Lower leg skin (tissue), 4 donors: ENCODE measurements around the gene PARPBP. TPM values are rescaled to one million over a fixed set of nuclear protein-coding genes. Genes with fewer than 3 reads are reported as not detected.
"Not testable (repeated sequence)": the region's sequence is repeated elsewhere in the genome, so short reads cannot be mapped to it uniquely, and the experiment has no call there.

ENCODE experiments used
- DNase-seq, 2 donors: peaks; one replicate each; pipeline ENCODE4 v3.0.0-alpha.2; 2019; ENCODE audit warnings: low spot score in 2 of 2
- H3K4me3 ChIP-seq: fragments of 200-600 bp; sonication (generic); 2 replicates; pipeline ENCODE4 v1.5.1; 2017; ENCODE audit warnings: mild to moderate bottlenecking, low read depth; ENCODE audit not compliant: poor library complexity, severe bottlenecking
- POLR2A ChIP-seq, 2 donors: fragments of 450-650 bp; IDR thresholded peaks; one replicate each; pipeline ENCODE4 v1.6.1; 2016 to 2017; ENCODE audit warnings: antibody characterized with exemption in 2 of 2, mild to moderate bottlenecking in 1 of 2, moderate library complexity in 1 of 2
- WGBS, 2 donors: methylation state at CpG; one replicate each; pipeline ENCODE4 v1.1.5; 2018; 5-methylcytosine and 5-hydroxymethylcytosine counted together
- intact Hi-C: fragments of 100-400 bp; cut with DNase I; formaldehyde crosslinking; loops from one replicate; pipeline ENCODE4 v1.15.0; 2023; ENCODE audit warnings: low total_unique reads
- total RNA-seq, 4 donors: library from RNA; depleted of rRNA; stranded (reverse); fragments of >200 nt; gene quantifications; one replicate each; pipeline ENCODE4 v1.1.0, GENCODE V29; 2016
- TF ChIP-seq, protein P1 (sequence below), 3 donors: fragments of 450-650 bp; IDR thresholded peaks; one replicate each; pipeline ENCODE4 v1.5.1; 2016; ENCODE audit warnings: antibody characterized with exemption in 3 of 3, mild to moderate bottlenecking in 3 of 3, moderate library complexity in 2 of 3

Gene PARPBP
- total RNA-seq, 4 donors from 2014 or later, result 1.2 to 2.0 (median 1.6) TPM

DNA sequence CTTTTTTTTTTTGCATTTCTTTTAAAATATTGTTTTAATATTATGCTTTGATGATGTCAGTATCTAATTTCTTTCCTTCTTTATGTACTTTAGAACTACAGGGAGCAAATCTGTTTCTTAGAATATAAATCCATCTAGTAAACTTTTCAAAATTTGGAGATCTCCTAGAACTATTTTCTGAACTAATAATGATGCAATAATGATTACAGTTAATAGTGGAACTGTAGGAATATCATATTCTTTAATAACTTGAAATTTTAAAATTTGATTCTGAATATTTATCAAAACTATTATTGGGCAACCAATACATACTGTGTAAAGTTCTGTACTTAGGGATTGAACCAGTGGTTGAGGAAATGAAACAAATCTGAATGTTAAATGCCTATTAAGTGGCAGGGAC lies 100.8 kb downstream of the PARPBP start:
- H3K4me3 ChIP-seq, result no peak overlapping the region
- intact Hi-C loops, result no loop called here
- no peak for DNase-seq

DNA sequence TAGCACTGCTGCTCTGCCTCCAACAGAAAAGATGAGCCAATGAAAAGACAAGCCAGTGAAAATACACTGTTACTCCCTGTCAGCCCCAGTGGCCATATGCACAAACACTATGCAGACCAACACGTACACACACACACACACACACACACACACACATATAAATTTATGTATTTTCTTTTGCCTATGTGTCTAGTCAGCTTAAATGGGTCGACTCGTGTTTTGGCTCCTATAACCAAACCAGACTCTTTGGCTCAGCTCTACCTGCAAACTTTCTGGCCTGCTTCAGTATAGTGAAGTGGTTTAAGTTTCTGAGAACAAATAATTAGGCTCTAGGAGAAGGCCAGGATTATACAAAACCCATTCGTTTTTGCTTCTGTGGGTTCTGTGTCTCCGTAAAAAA lies 108.0 kb downstream of the PARPBP start:
- TF ChIP-seq POLR2A (IDR thresholded peaks at IDR 0.05), result no peak
- TF ChIP-seq, protein P1, sequence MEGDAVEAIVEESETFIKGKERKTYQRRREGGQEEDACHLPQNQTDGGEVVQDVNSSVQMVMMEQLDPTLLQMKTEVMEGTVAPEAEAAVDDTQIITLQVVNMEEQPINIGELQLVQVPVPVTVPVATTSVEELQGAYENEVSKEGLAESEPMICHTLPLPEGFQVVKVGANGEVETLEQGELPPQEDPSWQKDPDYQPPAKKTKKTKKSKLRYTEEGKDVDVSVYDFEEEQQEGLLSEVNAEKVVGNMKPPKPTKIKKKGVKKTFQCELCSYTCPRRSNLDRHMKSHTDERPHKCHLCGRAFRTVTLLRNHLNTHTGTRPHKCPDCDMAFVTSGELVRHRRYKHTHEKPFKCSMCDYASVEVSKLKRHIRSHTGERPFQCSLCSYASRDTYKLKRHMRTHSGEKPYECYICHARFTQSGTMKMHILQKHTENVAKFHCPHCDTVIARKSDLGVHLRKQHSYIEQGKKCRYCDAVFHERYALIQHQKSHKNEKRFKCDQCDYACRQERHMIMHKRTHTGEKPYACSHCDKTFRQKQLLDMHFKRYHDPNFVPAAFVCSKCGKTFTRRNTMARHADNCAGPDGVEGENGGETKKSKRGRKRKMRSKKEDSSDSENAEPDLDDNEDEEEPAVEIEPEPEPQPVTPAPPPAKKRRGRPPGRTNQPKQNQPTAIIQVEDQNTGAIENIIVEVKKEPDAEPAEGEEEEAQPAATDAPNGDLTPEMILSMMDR (IDR thresholded peaks at IDR 0.05), result no peak
- no peak overlapping the region for H3K4me3 ChIP-seq
- DNase-seq, result no peak
- intact Hi-C loops, result no loop called here
- 78% methylated on average over 5 of the region's 5 CpGs for WGBS, 2 donors

More for the DNA sequence above, 100.8 kb downstream of the PARPBP start:
- no peak for TF ChIP-seq POLR2A (IDR thresholded peaks at IDR 0.05)
- TF ChIP-seq, protein P1 (IDR thresholded peaks at IDR 0.05), result no peak

DNA sequence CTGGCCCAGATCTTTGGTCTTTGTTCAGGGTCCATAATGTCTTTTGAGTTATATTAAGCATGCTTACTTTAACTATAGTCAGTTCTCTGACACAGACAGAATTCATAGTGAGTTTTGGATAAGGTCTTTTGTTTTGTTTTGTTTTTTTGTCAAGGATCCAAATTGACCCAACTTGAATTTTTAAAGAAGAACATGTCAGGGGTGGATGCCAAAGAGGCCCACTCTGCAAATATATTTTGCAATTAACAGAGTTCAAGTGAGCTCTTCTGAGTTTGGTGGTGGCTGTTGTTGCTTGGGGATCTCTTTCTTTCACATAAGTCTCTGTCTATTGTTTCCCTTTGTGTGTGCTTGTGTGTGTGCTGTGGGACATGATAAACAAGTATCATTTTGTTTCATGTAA lies 112.1 kb downstream of the PARPBP start:
- DNase-seq, result no peak
- no peak overlapping the region for H3K4me3 ChIP-seq
- intact Hi-C loops, result no loop called here
- TF ChIP-seq, protein P1 (IDR thresholded peaks at IDR 0.05), result no peak
- no peak for TF ChIP-seq POLR2A (IDR thresholded peaks at IDR 0.05)

DNA sequence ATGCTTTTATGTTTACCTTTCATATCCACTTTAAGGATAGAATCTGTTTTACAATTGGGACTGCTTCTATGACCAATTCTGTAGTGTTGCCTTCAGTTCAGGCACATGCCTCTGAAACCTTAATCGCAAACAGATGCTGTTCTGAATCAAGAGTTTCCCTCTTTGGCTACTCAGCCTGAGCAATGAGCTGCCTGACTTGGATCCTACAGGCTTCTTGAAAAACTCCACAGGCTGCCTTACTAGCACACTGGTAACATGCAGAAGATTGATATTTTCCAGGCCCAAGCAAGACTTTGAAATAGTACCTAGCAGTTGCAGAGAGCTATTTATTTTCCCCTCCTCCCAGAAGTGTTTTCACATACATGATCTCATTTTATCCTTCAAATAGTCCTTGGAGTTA lies 112.5 kb downstream of the PARPBP start:
- DNase-seq, result peak in 1 of 2 donors; percentile 32

DNA sequence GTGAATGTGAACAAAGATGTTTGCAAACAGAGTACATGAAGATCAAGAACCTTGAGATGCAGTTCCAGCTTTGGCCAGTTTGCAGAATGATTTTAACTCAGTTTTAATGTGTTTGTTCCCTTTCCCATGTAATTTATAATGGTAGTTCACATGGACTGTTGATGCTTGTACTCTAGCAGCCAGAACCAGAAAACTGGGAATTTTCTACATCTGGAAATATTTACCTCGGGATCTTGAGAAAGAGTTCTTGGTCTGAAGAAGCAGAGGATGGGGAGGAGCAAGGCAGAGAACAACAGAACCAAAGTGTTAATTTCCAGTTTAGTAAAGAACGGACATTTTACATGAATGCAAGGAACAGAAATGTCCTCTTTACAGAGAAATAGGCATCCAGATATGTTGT lies 114.6 kb downstream of the PARPBP start:
- H3K4me3 ChIP-seq, result no peak overlapping the region
- DNase-seq, result no peak
- no peak for TF ChIP-seq POLR2A (IDR thresholded peaks at IDR 0.05)
- TF ChIP-seq, protein P1 (IDR thresholded peaks at IDR 0.05), result no peak
- 65 to 69% methylated on average over 2 of the region's 2 CpGs for WGBS, 2 donors
- intact Hi-C loops, result no loop called here

More for the DNA sequence above, 112.5 kb downstream of the PARPBP start:
- TF ChIP-seq, protein P1 (IDR thresholded peaks at IDR 0.05), result no peak
- TF ChIP-seq POLR2A (IDR thresholded peaks at IDR 0.05), result no peak
- no peak overlapping the region for H3K4me3 ChIP-seq
- 70 to 74% methylated on average over 1 of the region's 1 CpG for WGBS, 2 donors
- intact Hi-C loops, result no loop called here

DNA sequence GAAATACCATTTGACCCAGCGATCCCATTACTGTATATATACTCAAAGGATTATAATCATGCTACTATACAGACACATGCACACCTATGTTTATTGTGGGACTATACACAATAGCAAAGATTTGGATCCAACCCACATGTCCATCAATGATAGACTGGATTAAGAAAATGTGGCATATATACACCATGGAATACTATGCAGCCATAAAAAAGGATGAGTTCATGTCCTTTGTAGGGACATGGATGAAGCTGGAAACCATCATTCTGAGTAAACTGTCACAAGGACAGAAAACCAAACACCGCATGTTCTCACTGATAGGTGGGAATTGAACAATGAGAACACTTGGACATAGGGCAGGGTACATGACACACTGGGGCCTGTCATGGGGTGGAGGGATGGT lies 120.9 kb downstream of the PARPBP start:
- intact Hi-C loops, DNase-seq, H3K4me3 ChIP-seq: not testable (repeated sequence)
- WGBS, 2 donors, result 97 to 100% methylated on average over 2 of the region's 2 CpGs

Other genes with a start within 250 kb of the PARPBP start
- 1 to 10 TPM; 4.5 to 8.1 (median 5.9) TPM for gene DRAM1, start 242.6 kb upstream of the PARPBP start, total RNA-seq
- 10 to 100 TPM; 33.5 to 74.7 (median 53.6) TPM for gene WASHC3, start 58.2 kb upstream of the PARPBP start, total RNA-seq
- gene NUP37, start 69 bp upstream of the PARPBP start, total RNA-seq, result 10 to 100 TPM; 12.9 to 28.9 (median 15.7) TPM
- not detected for gene PMCH, start 77.7 kb downstream of the PARPBP start, total RNA-seq